Endothelial cell (in vitro differentiated cells): ENCODE data around the gene MYMK. TPM values are rescaled to one million over a fixed set of nuclear protein-coding genes. Genes with fewer than 3 reads are reported as not detected.

Source experiments
- DNase-seq: peaks from one replicate; pipeline ENCODE4 v3.0.0; 2021; ENCODE audit warnings: low spot score
- H3K27ac Mint-ChIP-seq: one replicate; pipeline ENCODE4 v1.8.0; 2021; ENCODE audit warnings: mixed read lengths, inconsistent platforms; ENCODE audit not compliant: unreplicated experiment
- H3K27me3 Mint-ChIP-seq: one replicate; pipeline ENCODE4 v1.8.0; 2021; ENCODE audit warnings: mild to moderate bottlenecking, moderate library complexity, mixed read lengths, inconsistent platforms; ENCODE audit not compliant: unreplicated experiment
- H3K36me3 Mint-ChIP-seq: one replicate; pipeline ENCODE4 v1.8.0; 2021; ENCODE audit warnings: mild to moderate bottlenecking, low read depth, mixed read lengths, inconsistent platforms; ENCODE audit not compliant: unreplicated experiment
- H3K4me1 Mint-ChIP-seq: one replicate; pipeline ENCODE4 v1.8.0; 2021; ENCODE audit warnings: mild to moderate bottlenecking, mixed read lengths, inconsistent platforms; ENCODE audit not compliant: unreplicated experiment
- H3K4me3 Mint-ChIP-seq: one replicate; pipeline ENCODE4 v1.8.0; 2021; ENCODE audit warnings: mild to moderate bottlenecking, mixed read lengths, inconsistent platforms; ENCODE audit not compliant: unreplicated experiment
- H3K9me3 Mint-ChIP-seq: one replicate; pipeline ENCODE4 v1.8.0; 2021; ENCODE audit warnings: mixed read lengths, inconsistent platforms; ENCODE audit not compliant: unreplicated experiment
- CTCF ChIP-seq: fragments of 200-600 bp; sonication (generic); IDR thresholded peaks from one replicate; pipeline ENCODE4 v1.5.0; 2021; ENCODE audit warnings: antibody characterized with exemption; ENCODE audit not compliant: unreplicated experiment
- total RNA-seq: library from RNA; stranded (reverse); fragmentation: NEBNext Ultra II Directional; extraction: Animal tissue kit (Norgen Biotek cat#: 25700); gene quantifications from one replicate; pipeline ENCODE4 v1.2.1, GENCODE V29; 2021; ENCODE audit not compliant: unreplicated experiment

MYMK gene
- total RNA-seq, 1 donor from 2014 or later: not detected

GRCh38 chr9:133539991-133540697 lies 15.4 kb upstream of the MYMK start:
- Mint-ChIP-seq H3K4me3 (peak overlapping the region; percentile 39), H3K27ac (peak overlapping the region; percentile 92), H3K27me3 (peaks cover 7% of the 10 kb centered on the region), H3K4me1 (peaks cover 35% of the 10 kb centered on the region), H3K36me3 (peaks cover 5% of the 10 kb centered on the region), H3K9me3 (no peaks in the 10 kb centered on the region)
- no peak for DNase-seq
- TF ChIP-seq CTCF: no peak

GRCh38 chr9:133538851-133539833 lies 14.4 kb upstream of the MYMK start:
- no peak for DNase-seq
- Mint-ChIP-seq H3K9me3 (no peaks in the 10 kb centered on the region), H3K4me1 (peaks cover 27% of the 10 kb centered on the region), H3K27me3 (peaks cover 7% of the 10 kb centered on the region), H3K36me3 (no peaks in the 10 kb centered on the region), H3K4me3 (no peak overlapping the region), H3K27ac (peak overlapping the region; percentile 92)
- no peak for TF ChIP-seq CTCF

- Mint-ChIP-seq H3K27ac (no peak overlapping the region), H3K9me3 (no peaks in the 10 kb centered on the region), H3K4me1 (peaks cover 24% of the 10 kb centered on the region), H3K4me3 (peak overlapping the region; percentile 47), H3K27me3 (peaks cover 11% of the 10 kb centered on the region), H3K36me3 (no peaks in the 10 kb centered on the region)
- no peak for DNase-seq
- TF ChIP-seq CTCF: no peak
Measured at GRCh38 chr9:133538176-133538575, 13.4 kb upstream of the MYMK start.

GRCh38 chr9:133537257-133537656 lies 12.5 kb upstream of the MYMK start:
- TF ChIP-seq CTCF: no peak
- no peak overlapping the region for H3K27ac Mint-ChIP-seq
- no peaks in the 10 kb centered on the region for H3K36me3 Mint-ChIP-seq
- no peaks in the 10 kb centered on the region for H3K9me3 Mint-ChIP-seq
- no peak for DNase-seq
- H3K4me3 Mint-ChIP-seq: no peak overlapping the region
- H3K27me3 Mint-ChIP-seq: peaks cover 11% of the 10 kb centered on the region
- peaks cover 24% of the 10 kb centered on the region for H3K4me1 Mint-ChIP-seq
